HEK293 (cell line): ENCODE data around the gene TMEM178A.

ENCODE experiments used
- CTCF ChIA-PET: fragments of 350-600 bp; formaldehyde crosslinking; extraction: SDS; loops from one replicate; lab custom pipeline; 2021; ENCODE audit warnings: antibody characterized with exemption; lab: Yijun Ruan, JAX
- POLR2A ChIA-PET: fragments of 300-600 bp; formaldehyde crosslinking; extraction: SDS; loops from one replicate; lab custom pipeline; 2020; ENCODE audit warnings: antibody characterized with exemption, inconsistent platforms; lab: Yijun Ruan, JAX
- H3K27ac ChIP-seq: fragments of 200-500 bp; sonication (Bioruptor generic); 2 replicates; pipeline ENCODE4 v1.5.1; 2014; ENCODE audit warnings: low read depth, low read length, control low read depth, inconsistent platforms; ENCODE audit errors: extremely low read depth
- H3K36me3 ChIP-seq, 2 experiments: fragments of 200-500 bp in 1 of 2; sonication (Bioruptor generic) in 1 of 2; 1 replicate in 1 of 2; 2 replicates in 1 of 2; pipeline ENCODE4 v1.5.1; 2014 to 2017; ENCODE audit warnings: inconsistent platforms in 2 of 2, low read length in 2 of 2; ENCODE audit not compliant: control insufficient read depth in 2 of 2, insufficient read depth in 1 of 2
- H3K4me1 ChIP-seq: fragments of 200-500 bp; sonication (Bioruptor generic); 2 replicates; pipeline ENCODE4 v1.5.1; 2014; ENCODE audit warnings: mild to moderate bottlenecking, low read length, inconsistent platforms; ENCODE audit not compliant: control insufficient read depth, insufficient read depth
- H3K4me3 ChIP-seq: 2 replicates; pipeline ENCODE4 v1.5.1; 2011; ENCODE audit warnings: low read depth, mild to moderate bottlenecking, control low read depth, low read length, moderate library complexity
- H3K9me3 ChIP-seq: fragments of 200-500 bp; sonication (Bioruptor generic); 2 replicates; pipeline ENCODE4 v1.5.1; 2014; ENCODE audit warnings: low read depth, low read length, inconsistent platforms; ENCODE audit not compliant: control insufficient read depth, insufficient read depth
- CTCF ChIP-seq: fragments of 450-650 bp; formaldehyde crosslinking; IDR thresholded peaks from 2 replicates; pipeline ENCODE4 v1.5.1; 2016; ENCODE audit warnings: missing biosample characterization, missing genetic modification characterization
- IKZF3 ChIP-seq: fragments of 450-650 bp; IDR thresholded peaks from 2 replicates; pipeline ENCODE4 v1.5.0; 2018; ENCODE audit warnings: missing biosample characterization, mild to moderate bottlenecking, missing genetic modification characterization, moderate library complexity
- REPIN1 ChIP-seq: fragments of 450-650 bp; formaldehyde crosslinking; IDR thresholded peaks from 2 replicates; pipeline ENCODE4 v1.5.1; 2017; ENCODE audit warnings: missing biosample characterization, missing genetic modification characterization, low read depth
- SP7 ChIP-seq: fragments of 450-650 bp; formaldehyde crosslinking; IDR thresholded peaks from 2 replicates; pipeline ENCODE4 v1.5.1; 2016; ENCODE audit warnings: missing biosample characterization, missing genetic modification characterization
- ZEB2 ChIP-seq: fragments of 450-650 bp; formaldehyde crosslinking; IDR thresholded peaks from 2 replicates; pipeline ENCODE4 v1.5.1; 2016; ENCODE audit warnings: missing biosample characterization, missing genetic modification characterization
- ZNF114 ChIP-seq: fragments of 450-650 bp; formaldehyde crosslinking; IDR thresholded peaks from 2 replicates; pipeline ENCODE4 v1.5.0; 2017; ENCODE audit warnings: missing biosample characterization, missing genetic modification characterization
- ZNF280D ChIP-seq: fragments of 450-650 bp; formaldehyde crosslinking; IDR thresholded peaks from 2 replicates; pipeline ENCODE4 v1.5.1; 2016; ENCODE audit warnings: missing biosample characterization, missing genetic modification characterization
- ZNF335 ChIP-seq: fragments of 450-650 bp; formaldehyde crosslinking; conservative IDR thresholded peaks from 2 replicates; pipeline ENCODE4 v1.5.1; 2016; ENCODE audit warnings: missing biosample characterization, missing genetic modification characterization
- ZNF558 ChIP-seq: fragments of 450-650 bp; formaldehyde crosslinking; IDR thresholded peaks from 2 replicates; pipeline ENCODE4 v1.5.1; 2016; ENCODE audit warnings: missing biosample characterization, missing genetic modification characterization
- ZNF610 ChIP-seq: fragments of 450-650 bp; formaldehyde crosslinking; IDR thresholded peaks from 2 replicates; pipeline ENCODE4 v1.5.1; 2016; ENCODE audit warnings: missing biosample characterization, missing genetic modification characterization, borderline replicate concordance
- ZNF623 ChIP-seq: fragments of 450-650 bp; formaldehyde crosslinking; IDR thresholded peaks from 2 replicates; pipeline ENCODE4 v1.5.1; 2016; ENCODE audit warnings: missing biosample characterization, missing genetic modification characterization
- ZNF624 ChIP-seq: fragments of 450-650 bp; formaldehyde crosslinking; IDR thresholded peaks from 2 replicates; pipeline ENCODE4 v1.5.1; 2017; ENCODE audit warnings: missing biosample characterization, missing genetic modification characterization
- ZNF677 ChIP-seq: fragments of 450-650 bp; IDR thresholded peaks from 2 replicates; pipeline ENCODE4 v1.5.0; 2018; ENCODE audit warnings: missing biosample characterization, mild to moderate bottlenecking, missing genetic modification characterization, moderate library complexity
- ZNF768 ChIP-seq: fragments of 450-650 bp; formaldehyde crosslinking; IDR thresholded peaks from 2 replicates; pipeline ENCODE4 v1.5.1; 2018; ENCODE audit warnings: missing biosample characterization, mild to moderate bottlenecking, missing genetic modification characterization
- ZNF776 ChIP-seq: fragments of 450-650 bp; formaldehyde crosslinking; IDR thresholded peaks from 2 replicates; pipeline ENCODE4 v1.5.0; 2017; ENCODE audit warnings: missing biosample characterization, missing genetic modification characterization, borderline replicate concordance
- ZNF792 ChIP-seq: fragments of 450-650 bp; formaldehyde crosslinking; IDR thresholded peaks from 2 replicates; pipeline ENCODE4 v1.5.1; 2016; ENCODE audit warnings: missing biosample characterization, missing genetic modification characterization
- TF ChIP-seq, protein P1 (sequence below): fragments of 450-650 bp; formaldehyde crosslinking; IDR thresholded peaks from 2 replicates; pipeline ENCODE4 v1.5.1; 2016; ENCODE audit warnings: missing biosample characterization, missing genetic modification characterization
- TF ChIP-seq, protein P2 (sequence below): fragments of 450-650 bp; formaldehyde crosslinking; IDR thresholded peaks from 2 replicates; pipeline ENCODE4 v1.5.1; 2016; ENCODE audit warnings: missing biosample characterization, missing genetic modification characterization, borderline replicate concordance

Gene TMEM178A

GRCh38 chr2:39645826-39646225 lies 19.9 kb upstream of the TMEM178A start:
- no peak for TF ChIP-seq ZNF677
- TF ChIP-seq ZNF114 (tag by site-specific recombination) = no peak
- TF ChIP-seq ZNF610 (tag by site-specific recombination) = no peak
- TF ChIP-seq ZNF623 (tag by site-specific recombination) = no peak
- POLR2A ChIA-PET = no interaction called here
- CTCF ChIA-PET = interaction anchor here (1.5 kb wide), 1 partner anchor 52 kb away, joined by 4 read pairs; no protein-coding TSS in a partner anchor
- no peaks in the 10 kb centered on the region for H3K9me3 ChIP-seq
- H3K4me1 ChIP-seq = peaks cover 2% of the 10 kb centered on the region; the same call in 1 of the 2 replicates
- no peak overlapping the region for H3K27ac ChIP-seq
- no peaks in the 10 kb centered on the region for H3K36me3 ChIP-seq
- no peak overlapping the region for H3K4me3 ChIP-seq

GRCh38 chr2:39646267-39646666 lies 19.4 kb upstream of the TMEM178A start:
- TF ChIP-seq CTCF = no peak
- TF ChIP-seq ZNF768 (tag by site-specific recombination) = no peak
- no peak for TF ChIP-seq ZNF558 (tag by site-specific recombination)
- TF ChIP-seq IKZF3 (tag by site-specific recombination) = no peak
- TF ChIP-seq ZNF280D (tag by site-specific recombination) = no peak
- TF ChIP-seq ZNF776 (tag by site-specific recombination) = no peak
- TF ChIP-seq, protein P1, sequence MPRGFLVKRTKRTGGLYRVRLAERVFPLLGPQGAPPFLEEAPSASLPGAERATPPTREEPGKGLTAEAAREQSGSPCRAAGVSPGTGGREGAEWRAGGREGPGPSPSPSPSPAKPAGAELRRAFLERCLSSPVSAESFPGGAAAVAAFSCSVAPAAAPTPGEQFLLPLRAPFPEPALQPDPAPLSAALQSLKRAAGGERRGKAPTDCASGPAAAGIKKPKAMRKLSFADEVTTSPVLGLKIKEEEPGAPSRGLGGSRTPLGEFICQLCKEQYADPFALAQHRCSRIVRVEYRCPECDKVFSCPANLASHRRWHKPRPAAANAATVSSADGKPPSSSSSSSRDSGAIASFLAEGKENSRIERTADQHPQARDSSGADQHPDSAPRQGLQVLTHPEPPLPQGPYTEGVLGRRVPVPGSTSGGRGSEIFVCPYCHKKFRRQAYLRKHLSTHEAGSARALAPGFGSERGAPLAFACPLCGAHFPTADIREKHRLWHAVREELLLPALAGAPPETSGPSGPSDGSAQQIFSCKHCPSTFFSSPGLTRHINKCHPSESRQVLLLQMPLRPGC = no peak
- no peak for TF ChIP-seq ZNF792 (tag by site-specific recombination)
- no peak for TF ChIP-seq ZNF335 (tag by site-specific recombination)
- no peak for TF ChIP-seq ZNF677
- no peak for TF ChIP-seq SP7 (tag by site-specific recombination)
- TF ChIP-seq ZEB2 = no peak
- POLR2A ChIA-PET = no interaction called here
- no peak overlapping the region for H3K27ac ChIP-seq
- H3K4me3 ChIP-seq = no peak overlapping the region
- no peaks in the 10 kb centered on the region for H3K9me3 ChIP-seq
- H3K4me1 ChIP-seq = peaks cover 2% of the 10 kb centered on the region; the same call in 1 of the 2 replicates
- CTCF ChIA-PET = interaction anchor here (0.6 to 1.5 kb wide), 2 partner anchors 52 to 468 kb away, joined by 3 to 4 read pairs; no protein-coding TSS in a partner anchor
- no peaks in the 10 kb centered on the region for H3K36me3 ChIP-seq

- Histone ChIP-seq H3K9me3 (no peaks in the 10 kb centered on the region), H3K27ac (no peak overlapping the region), H3K4me1 (peaks cover under 1% of the 10 kb centered on the region; the same call in 1 of the 2 replicates), H3K4me3 (no peak overlapping the region), H3K36me3 (no peaks in the 10 kb centered on the region)
- ChIA-PET POLR2A (no interaction called here), CTCF (no interaction called here)
- TF ChIP-seq ZNF624 (tag by site-specific recombination) (no peak), REPIN1 (tag by site-specific recombination) (no peak)
- TF ChIP-seq, protein P2, sequence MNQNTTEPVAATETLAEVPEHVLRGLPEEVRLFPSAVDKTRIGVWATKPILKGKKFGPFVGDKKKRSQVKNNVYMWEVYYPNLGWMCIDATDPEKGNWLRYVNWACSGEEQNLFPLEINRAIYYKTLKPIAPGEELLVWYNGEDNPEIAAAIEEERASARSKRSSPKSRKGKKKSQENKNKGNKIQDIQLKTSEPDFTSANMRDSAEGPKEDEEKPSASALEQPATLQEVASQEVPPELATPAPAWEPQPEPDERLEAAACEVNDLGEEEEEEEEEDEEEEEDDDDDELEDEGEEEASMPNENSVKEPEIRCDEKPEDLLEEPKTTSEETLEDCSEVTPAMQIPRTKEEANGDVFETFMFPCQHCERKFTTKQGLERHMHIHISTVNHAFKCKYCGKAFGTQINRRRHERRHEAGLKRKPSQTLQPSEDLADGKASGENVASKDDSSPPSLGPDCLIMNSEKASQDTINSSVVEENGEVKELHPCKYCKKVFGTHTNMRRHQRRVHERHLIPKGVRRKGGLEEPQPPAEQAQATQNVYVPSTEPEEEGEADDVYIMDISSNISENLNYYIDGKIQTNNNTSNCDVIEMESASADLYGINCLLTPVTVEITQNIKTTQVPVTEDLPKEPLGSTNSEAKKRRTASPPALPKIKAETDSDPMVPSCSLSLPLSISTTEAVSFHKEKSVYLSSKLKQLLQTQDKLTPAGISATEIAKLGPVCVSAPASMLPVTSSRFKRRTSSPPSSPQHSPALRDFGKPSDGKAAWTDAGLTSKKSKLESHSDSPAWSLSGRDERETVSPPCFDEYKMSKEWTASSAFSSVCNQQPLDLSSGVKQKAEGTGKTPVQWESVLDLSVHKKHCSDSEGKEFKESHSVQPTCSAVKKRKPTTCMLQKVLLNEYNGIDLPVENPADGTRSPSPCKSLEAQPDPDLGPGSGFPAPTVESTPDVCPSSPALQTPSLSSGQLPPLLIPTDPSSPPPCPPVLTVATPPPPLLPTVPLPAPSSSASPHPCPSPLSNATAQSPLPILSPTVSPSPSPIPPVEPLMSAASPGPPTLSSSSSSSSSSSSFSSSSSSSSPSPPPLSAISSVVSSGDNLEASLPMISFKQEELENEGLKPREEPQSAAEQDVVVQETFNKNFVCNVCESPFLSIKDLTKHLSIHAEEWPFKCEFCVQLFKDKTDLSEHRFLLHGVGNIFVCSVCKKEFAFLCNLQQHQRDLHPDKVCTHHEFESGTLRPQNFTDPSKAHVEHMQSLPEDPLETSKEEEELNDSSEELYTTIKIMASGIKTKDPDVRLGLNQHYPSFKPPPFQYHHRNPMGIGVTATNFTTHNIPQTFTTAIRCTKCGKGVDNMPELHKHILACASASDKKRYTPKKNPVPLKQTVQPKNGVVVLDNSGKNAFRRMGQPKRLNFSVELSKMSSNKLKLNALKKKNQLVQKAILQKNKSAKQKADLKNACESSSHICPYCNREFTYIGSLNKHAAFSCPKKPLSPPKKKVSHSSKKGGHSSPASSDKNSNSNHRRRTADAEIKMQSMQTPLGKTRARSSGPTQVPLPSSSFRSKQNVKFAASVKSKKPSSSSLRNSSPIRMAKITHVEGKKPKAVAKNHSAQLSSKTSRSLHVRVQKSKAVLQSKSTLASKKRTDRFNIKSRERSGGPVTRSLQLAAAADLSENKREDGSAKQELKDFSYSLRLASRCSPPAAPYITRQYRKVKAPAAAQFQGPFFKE (tag by site-specific recombination) = no peak
Observed at GRCh38 chr2:39647104-39647765, 18.5 kb upstream of the TMEM178A start.
